Suprapubic skin (tissue), 3 donors: ENCODE data around the gene EZR.

ENCODE experiments used
- EP300 ChIP-seq: sonication (generic); formaldehyde crosslinking; IDR thresholded peaks from one replicate; pipeline ENCODE4 v1.6.1; 2017; ENCODE audit warnings: antibody characterized with exemption
- POLR2A ChIP-seq, 2 donors: fragments of 450-650 bp; IDR thresholded peaks; one replicate each; pipeline ENCODE4 v1.6.1; 2017; ENCODE audit warnings: antibody characterized with exemption in 2 of 2, mild to moderate bottlenecking in 2 of 2, moderate library complexity in 2 of 2
- TF ChIP-seq, protein P1 (sequence below), 2 donors: fragments of 200-600 bp in 1 of 2; fragments of 450-650 bp in 1 of 2; sonication (generic) in 1 of 2; IDR thresholded peaks; one replicate each; pipeline ENCODE4 v1.5.1; 2016 to 2019; ENCODE audit warnings: antibody characterized with exemption in 2 of 2, mild to moderate bottlenecking in 1 of 2, moderate library complexity in 1 of 2

DNA sequence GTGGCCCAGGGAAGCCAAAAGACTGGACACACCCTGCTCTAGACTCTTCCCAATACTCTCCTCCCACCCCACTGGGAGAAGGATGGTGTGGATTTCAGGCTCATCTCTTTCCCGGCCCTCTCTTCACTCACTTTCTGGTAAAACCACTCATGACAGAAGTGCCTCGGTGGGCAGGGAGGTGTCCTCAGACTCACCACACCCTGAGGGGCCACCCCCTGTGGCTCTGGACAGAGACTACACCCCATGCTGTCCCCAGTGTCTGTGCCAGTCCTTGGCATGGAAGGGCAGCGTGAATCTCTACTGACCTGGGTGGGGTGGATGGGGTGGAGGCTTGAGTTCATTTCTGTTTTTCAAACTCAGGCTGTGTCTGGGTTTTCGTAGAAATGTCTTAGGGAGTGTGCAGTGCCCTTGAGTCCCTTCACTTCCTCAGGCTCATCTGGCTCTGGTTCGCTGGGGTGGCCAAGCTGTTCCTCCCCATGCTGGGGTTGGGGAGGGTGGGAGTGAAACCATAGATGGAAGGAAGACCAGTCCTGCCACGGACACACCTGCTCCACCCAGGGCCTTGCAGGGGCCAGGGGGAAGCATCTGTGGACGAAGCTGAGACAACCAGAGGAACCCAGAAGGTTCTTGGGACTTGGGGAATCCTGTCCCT is 59.1 kb downstream of the EZR start:
- no peak for TF ChIP-seq EP300
- TF ChIP-seq POLR2A (IDR thresholded peaks at IDR 0.05), result no peak
- TF ChIP-seq, protein P1, sequence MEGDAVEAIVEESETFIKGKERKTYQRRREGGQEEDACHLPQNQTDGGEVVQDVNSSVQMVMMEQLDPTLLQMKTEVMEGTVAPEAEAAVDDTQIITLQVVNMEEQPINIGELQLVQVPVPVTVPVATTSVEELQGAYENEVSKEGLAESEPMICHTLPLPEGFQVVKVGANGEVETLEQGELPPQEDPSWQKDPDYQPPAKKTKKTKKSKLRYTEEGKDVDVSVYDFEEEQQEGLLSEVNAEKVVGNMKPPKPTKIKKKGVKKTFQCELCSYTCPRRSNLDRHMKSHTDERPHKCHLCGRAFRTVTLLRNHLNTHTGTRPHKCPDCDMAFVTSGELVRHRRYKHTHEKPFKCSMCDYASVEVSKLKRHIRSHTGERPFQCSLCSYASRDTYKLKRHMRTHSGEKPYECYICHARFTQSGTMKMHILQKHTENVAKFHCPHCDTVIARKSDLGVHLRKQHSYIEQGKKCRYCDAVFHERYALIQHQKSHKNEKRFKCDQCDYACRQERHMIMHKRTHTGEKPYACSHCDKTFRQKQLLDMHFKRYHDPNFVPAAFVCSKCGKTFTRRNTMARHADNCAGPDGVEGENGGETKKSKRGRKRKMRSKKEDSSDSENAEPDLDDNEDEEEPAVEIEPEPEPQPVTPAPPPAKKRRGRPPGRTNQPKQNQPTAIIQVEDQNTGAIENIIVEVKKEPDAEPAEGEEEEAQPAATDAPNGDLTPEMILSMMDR (IDR thresholded peaks at IDR 0.05), result no peak
